OCI-M1 (cell line): ENCODE results near the gene WDCP.
A peak's percentile ranks its signal among the peaks of the same experiment; 100 is the strongest.
"Not testable (repeated sequence)": the region's sequence is repeated elsewhere in the genome, so short reads cannot be mapped to it uniquely, and the experiment has no call there.

ENCODE experiments used
- DNase-seq: peaks from one replicate; lab custom pipeline; 2025; lab: John Stamatoyannopoulos, UW

The WDCP gene, protein sequence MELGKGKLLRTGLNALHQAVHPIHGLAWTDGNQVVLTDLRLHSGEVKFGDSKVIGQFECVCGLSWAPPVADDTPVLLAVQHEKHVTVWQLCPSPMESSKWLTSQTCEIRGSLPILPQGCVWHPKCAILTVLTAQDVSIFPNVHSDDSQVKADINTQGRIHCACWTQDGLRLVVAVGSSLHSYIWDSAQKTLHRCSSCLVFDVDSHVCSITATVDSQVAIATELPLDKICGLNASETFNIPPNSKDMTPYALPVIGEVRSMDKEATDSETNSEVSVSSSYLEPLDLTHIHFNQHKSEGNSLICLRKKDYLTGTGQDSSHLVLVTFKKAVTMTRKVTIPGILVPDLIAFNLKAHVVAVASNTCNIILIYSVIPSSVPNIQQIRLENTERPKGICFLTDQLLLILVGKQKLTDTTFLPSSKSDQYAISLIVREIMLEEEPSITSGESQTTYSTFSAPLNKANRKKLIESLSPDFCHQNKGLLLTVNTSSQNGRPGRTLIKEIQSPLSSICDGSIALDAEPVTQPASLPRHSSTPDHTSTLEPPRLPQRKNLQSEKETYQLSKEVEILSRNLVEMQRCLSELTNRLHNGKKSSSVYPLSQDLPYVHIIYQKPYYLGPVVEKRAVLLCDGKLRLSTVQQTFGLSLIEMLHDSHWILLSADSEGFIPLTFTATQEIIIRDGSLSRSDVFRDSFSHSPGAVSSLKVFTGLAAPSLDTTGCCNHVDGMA

DNA sequence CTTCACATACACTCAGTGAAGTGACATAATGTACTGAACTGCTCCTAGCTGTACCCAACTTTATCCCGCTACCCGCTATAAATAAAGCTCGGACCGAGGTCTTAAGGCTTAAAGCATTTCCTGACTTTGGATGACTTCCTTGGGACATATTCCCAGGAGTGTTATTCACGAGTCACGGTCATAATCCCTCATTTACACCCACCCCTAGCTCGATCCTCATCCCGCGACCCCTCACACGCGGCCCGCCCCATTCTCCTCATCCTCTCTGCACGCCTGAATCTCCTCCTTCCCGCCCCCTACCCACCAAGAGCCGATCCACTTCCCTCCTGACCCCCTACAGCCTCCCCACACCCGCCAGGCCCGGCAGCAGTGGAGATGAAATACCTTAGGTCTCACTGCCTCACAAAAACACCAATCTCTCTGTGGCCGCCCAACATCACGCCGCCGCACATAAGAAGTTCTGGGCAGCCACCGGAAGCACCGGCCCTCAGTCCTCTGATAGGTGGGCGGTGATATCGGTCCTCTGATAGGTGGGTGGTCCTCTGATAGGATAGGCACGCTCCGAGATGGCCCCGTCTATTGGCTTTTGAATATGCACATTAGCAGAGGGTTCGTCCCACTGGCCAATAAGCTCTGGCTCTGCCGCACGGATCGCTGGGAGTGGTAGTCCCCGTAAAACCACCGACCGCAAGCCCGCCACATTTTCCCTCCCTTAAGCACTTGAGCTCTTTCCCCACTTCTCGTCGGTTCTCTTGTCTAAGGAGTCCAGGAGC lies at the start of gene WDCP:
TSS of gene WDCP (minus strand) at position 462 of the 773 bp plus-strand sequence. CDS start 7,897 bp downstream, outside the sequence.
- peak; percentile 99 for DNase-seq

DNA sequence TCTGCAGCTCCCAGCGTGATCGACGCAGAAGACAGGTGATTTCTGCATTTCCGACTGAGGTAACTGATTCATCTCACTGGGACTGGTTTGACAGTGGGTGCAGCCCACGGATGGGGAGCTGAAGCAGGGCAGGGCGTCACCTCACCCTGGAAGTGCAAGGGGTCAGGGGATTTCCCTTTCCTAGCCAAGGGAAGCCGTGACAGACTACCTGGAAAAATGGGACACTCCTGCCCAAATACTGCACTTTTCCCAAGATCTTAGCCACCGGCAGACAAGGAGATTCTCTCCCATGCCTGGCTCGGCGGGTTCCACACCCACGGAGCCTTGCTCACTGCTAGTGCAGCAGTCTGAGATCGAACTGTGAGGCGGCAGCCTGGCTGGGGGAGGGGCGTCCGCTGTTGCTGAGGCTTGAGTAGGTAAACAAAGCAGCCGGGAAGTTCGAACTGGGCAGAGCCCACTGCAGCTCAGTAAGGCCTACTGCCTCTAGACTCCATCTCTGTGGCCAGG lies 48.0 kb upstream of the WDCP start:
- DNase-seq: not testable (repeated sequence)

DNA sequence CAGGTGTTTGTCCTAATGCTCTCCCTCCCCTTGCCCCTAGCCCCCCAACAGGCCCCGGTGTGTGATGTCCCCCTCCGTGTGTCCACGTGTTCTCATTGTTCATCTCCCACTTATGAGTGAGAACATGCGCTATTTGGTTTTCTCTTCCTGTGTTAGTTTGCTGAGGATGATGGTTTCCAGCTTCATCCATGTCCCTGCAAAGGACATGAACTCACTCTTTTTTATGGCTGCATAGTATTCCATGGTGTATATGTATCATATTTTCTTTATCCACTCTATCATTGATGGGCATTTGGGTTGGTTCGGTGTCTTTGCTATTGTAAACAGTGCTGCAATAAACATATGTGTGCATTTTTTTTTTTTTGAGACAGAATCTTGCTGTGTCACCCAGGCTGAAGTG lies 46.1 kb upstream of the WDCP start:
- DNase-seq: not testable (repeated sequence)

DNA sequence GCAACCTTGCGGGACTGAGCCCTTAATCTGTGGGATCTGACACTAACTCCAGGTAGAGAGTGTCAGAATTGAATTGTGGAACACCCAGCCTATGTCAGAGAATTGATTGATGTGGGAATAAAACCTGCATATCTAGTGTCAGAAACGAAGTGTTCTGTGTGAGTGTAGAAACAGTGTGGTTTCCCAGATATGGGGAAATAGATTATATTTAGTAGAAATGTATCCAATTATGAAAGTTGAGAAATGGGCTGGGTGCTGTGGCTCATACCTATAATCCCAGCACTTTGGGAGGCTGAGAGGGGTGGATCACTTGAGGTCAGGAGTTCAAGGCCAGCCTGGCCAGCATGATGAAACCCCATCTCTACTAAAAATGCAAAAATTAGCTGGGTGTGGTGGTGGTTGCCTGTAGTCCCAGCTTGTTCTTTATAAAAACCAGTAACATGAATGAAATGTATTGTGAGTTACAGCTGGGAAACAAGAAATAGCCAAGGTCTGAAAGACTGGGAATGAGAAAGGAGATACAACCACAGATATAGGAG lies 41.7 kb upstream of the WDCP start:
- DNase-seq: no peak

DNA sequence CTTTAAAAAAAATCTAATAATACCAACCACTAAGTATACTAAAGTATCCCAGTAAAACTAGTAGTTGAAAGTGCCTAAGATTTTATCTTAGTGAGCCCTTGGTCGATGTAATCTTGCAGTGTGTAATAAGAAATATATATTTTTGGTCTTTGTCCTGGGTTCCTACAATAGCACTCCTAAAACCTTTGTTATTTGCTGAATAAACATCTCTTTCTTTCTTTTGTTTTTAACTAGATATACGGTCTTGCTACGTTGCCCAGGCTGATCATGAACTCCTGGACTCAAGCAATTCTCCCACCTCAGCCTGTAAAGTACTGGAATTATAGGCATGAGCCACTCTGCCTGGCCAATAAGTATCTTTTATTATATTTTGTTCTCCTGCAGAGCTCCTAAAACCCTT lies 39.8 kb upstream of the WDCP start:
- no peak for DNase-seq

DNA sequence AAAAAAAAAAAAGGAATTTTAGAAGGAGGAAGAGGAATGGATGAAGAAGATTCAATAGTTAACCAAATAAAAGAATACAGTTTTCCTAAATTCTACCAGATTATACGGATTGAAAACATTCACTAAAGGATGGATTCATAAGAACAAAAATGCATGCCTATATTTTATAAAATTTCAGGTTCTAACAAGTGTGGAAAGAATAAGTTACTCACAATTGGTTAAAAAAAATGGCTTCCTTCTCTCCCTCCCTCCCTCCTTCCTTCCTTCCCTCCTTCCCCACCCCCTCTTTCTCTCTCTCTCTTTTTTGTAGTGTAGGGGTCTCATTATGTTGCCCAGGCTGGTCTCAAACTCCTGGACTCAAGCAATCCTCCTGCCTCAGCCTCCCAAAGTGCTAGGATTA lies 39.0 kb upstream of the WDCP start:
- DNase-seq: no peak

DNA sequence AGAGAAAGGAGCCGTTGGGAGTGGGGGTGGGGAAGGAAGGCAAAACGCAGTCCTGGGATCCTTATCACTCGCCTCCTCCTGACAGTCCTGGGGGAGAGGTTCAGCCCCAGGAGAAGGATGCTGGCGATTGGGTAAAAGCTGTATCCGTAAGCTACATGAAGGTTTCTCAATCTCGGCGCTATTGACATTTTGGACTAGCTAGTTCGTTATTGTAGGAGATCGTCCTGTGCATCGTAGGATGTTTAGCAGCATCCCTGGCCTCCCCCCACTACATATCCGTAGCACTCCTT lies 38.0 kb upstream of the WDCP start:
- peak; percentile 72 for DNase-seq

DNA sequence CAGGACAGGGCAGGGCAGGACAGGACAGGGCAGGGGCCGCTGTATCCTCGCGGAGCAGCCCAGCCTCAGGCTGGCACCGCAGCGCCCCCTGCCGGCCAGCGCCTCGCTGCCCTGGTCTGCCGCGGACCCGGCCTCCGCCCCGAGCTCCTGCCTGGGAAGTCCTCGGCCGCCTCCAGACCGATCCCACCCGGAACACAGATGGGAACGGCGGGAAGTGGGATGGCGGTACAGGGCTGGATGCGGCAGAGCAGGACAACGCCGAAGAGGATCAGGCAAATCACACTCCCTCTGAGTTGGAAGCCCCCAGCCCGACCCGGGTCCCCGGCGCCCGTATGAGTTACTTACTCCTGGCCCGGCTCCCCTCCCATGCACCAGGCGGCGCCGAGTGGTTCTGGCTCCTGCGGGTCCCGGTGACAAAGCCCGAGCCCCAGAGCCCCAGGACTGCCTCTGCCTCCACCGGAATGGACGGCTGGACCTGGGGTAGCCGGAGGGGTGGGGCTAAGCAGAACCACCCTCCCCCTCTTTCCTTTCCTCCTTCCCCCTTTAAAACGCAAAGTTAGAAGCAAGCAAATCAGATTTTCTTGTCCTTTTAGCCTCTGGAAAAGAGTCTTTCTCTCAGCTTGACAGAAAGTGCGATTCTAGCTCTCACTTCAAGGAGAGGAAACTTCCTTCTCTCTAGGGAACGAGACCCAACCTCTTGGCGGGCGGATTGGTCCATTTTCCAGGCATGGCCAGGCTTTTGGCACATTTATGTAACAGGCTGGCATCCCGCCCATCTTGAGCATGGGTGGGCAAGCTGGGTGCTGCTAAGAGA lies 37.4 kb upstream of the WDCP start, which contains the start of gene TP53I3:
TSS of gene TP53I3 (minus strand) at position 449 of the 814 bp plus-strand sequence. CDS start 508 bp downstream, outside the sequence.
- peak; percentile 95 for DNase-seq

DNA sequence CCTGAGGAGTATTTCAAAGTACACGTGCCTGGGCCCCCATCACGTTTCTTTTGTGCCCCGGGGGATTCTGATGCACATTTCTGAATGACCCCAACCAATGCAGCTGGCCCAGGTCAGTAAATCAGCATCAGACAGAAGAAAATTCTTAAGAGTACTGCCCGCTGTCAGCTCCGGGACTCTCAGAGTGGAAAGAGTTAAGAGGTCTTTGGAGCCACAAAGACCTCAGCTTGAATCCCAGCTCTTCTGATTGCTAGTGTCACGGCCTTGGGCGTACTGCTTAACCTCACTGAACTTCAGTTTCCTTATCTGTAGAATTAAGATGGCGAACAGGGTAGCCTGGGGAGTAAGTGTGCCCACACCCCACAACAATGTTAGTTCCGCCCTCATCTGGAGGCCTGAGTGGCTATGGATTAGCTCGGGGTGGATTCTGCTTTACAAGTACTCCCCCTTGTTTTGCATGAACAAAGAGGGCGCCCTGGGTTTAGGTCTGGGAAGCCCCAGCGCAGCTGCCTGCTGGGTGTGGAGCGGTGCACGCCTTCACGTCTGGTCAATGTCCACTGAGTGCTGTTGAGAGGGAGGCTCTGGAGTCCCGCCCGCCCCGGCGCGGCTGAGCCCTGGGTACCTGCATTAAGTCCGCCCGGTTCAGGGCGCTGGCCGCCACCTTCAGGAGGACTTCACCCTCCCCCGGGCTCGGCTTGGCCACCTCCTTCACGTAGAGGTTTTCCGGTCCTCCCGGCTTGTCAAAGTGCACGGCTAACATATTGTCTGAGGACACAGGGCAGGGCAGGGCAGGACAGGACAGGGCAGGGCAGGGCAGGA lies 36.6 kb upstream of the WDCP start:
- DNase-seq: peak; percentile 94

DNA sequence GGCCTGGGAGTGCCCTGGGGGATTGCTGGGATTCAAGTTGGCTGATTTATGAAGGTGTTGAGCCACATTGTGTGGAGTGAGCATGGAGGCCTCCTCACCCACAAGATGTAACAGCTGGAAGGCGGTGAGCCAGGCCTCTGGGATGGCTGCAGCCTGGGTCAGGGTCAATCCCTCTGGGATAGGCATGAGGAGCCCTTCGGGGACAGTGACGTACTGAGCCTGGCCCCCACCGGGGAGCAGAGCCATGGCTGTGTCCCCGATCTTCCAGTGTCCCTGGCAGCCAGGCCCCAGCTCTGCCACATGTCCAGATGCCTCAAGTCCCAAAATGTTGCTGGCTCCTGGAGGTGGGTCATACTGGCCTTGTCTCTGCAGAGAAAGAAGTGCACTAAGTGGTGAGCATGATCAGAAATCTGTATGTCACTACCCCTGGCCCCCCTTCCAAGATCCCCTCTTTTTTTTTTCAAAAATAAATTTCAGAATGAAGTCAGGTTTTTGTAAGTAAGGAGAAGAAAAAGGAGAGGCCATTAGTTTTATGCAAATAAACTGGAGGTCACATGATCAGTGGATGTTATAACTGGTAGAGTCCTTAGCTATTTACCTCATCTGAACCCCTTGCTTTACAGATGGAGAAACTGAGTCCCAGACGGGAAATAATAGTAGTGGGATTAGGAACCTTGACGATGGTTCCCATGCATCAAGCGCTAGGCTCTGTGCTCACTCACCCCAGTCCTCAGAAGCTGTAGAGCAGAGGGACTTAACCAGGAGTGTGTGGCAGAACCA lies 35.8 kb upstream of the WDCP start:
- no peak for DNase-seq

DNA sequence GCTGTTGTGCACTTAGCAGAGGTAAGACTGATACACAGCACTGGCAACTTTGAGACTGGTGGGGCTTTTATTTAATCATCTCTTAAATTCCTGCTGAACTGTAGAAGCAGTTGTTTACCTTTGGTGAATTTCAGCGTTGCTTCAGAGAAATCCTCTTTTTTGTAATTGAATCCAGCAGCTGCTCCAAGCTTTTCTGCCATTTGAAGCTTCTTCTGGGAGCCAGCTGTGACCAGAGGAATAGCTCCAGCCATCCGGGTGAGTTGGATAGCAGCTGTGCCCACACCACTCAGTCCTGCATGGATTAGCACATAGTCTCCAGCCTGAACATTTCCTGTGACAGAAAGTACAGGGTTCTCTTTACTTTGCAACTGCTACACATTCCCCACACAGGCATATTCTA lies 33.5 kb upstream of the WDCP start:
- no peak for DNase-seq

DNA sequence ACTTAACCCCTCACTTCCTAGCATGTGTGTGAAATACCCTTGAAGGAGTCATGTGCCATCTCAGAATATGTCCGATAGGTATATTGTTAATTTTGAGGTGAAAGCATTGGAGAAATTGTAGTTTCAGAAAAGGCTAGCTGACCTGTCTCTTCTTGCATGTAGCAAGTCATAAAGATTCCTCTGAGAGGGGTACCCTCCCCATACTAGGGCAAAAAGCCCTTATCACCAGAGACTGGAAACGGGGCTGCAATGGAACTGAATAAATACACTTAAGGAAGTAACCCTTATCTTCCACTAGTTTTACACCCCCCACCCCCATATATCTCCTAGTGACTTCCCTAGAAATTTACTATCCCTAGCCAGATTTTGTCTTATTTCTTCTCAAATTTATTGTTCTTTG lies 30.7 kb upstream of the WDCP start:
- peak; percentile 67 for DNase-seq

DNA sequence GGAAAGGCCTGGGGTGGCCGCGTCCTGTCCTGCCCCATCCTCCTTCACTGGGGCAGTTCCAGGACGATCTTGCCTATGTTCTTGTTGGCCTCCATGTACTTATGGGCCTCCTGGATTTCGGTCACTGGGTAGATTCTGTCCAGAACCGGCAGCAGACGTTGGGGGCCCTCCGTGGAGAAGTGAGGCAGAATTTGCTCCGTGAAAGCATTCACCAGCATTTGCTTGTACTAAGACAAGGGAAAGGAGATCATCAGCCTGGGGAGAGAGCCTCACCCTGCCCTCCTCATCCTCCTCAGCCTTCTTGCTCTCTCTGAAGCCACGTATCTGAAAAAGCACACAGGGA lies 30.3 kb upstream of the WDCP start:
- peak; percentile 66 for DNase-seq

DNA sequence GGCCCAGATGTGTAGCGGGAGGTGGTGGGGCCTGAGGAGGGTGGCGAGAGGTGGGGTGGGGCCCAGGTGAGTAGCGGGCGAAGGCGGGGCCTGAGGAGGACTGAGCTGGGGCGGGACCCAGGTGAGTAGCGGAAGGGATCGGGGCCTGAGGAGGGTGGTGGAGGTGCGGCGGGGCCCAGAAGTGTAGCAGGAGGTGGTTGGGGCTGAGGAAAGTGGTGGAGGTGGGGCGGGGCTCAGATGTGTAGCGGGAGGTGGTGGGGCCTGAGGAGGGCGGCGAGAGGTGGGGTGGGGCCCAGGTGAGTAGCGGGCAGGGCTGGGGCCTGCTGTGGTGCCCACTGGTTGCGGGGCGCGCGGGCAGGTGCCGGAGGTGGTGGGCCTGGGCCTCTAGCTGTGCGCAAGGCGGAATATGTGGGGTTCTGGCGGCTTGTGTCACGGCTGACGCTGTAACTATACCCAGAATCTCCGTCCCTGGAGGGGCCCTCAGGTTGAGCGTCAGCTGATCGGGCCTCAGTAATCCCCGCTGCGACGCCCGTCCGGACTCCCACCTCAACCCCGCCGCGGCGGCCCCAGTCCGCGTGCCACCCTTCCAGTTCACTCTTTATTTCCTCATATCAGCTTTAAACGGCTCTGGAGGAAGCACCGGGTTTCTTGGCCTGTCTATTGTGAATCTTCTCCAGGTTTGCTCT lies 29.8 kb upstream of the WDCP start:
- no peak for DNase-seq

DNA sequence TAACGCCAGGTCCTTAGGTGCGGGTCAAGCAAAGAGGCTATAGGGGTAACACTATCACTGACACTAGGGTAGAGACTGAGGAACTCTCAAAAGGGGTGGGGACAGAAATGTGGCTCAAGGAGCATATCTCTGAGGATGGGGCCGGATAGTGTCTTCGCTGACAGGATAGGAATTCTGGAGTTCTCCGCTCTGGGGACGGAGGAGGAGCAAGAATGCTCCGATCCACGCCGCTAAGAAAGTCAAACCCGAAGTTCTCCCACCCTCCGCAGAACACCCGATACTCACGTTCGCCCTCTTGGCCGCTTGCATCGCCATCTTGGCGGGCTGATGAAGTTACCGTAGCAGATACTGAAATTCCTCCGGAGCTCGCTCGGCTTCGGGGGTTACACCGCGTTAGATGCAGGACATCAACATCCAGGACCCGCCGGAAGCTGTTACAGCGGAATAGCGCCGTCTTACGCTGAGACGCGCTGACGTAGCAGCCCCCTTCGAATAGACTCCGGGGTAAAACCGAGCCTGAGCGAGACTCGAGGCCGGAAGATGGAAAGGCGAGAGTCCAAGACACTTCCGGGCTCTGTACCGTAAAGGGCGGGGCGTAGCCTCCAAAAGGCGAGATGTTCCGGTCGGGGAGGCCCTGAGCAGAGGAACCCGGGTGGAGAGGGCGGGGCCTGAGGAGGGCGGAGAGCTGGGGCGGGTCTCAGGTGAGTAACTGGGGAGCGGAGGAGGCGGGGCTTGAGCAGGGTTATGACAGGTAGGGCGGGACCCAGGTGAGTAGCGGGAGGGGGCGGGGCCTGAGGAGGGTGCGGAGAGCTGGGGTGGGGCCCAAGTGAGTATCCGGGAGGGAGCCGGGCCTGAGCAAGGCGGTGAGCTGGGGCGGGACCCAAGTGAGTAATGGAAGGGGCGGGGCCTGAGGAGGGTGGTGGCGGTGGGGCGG lies 29.0 kb upstream of the WDCP start, which contains the start of gene SF3B6:
TSS of gene SF3B6 (minus strand) at position 412 of the 934 bp plus-strand sequence. CDS start at position 315, 97 bp downstream.
- peak; percentile 99 for DNase-seq

DNA sequence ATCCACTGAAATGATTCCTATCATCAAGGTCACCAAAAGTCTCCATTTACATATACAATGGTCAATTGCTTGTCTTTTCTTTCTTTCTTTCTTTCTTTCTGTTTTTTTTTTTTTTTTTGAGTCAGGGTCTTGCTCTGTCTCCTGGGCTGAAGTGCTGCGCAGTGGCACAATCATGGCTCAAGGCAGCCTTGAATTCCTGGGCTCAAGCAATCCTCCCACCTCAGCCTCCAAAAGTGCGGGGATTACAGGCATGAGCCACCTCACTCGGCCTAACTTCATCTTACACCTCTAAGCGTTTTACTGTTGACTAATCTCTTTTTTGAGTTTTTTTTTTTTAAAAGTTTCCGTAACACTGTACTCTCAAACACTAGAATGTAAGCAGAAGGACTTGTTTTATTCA lies 28.1 kb upstream of the WDCP start:
- no peak for DNase-seq

DNA sequence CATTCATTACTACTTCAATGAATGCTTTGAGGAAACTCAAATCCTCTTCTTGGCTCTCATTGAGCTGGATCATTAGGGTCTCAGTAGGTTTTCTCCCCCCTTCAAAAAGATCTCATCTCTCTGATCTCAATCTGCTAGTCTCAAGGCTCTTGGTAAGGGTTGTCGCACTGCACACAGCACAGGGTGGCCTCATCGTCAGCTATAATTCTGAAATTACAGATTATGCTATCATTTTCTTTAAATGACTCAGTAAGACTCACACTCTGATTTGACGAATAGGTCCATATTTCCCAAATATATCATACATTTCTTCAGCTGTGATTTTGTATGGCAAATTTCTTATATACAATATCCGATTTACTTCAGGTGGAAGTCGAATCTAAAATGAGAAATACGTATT lies 26.6 kb upstream of the WDCP start:
- DNase-seq: no peak

DNA sequence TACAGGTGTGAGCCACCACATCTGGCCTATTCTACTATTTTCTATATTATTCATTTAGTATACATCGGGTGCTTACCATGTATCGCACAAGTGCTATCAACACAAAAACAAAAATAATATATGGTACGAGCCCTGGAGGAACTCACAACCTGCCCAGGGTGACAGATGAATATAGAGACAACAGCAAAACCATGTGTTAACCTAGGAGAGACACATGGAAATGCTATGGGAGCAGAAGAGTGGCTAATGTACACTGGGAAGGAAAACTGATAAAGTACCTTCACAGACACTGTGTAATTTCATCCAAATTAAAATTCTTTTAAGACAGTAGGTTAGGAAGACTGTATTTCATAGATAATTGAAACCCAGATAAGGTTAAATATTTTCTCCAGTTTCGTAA lies 25.1 kb upstream of the WDCP start:
- DNase-seq: no peak
